GM19351 (cell line): ENCODE data around the gene HEYL.

Source experiments
- ATAC-seq: cut with Tn5 transposase; IDR thresholded peaks from one replicate; pipeline ENCODE4 v1.9.1; 2021; ENCODE audit warnings: mild to moderate bottlenecking, moderate library complexity; ENCODE audit not compliant: unreplicated experiment

Gene HEYL

DNA sequence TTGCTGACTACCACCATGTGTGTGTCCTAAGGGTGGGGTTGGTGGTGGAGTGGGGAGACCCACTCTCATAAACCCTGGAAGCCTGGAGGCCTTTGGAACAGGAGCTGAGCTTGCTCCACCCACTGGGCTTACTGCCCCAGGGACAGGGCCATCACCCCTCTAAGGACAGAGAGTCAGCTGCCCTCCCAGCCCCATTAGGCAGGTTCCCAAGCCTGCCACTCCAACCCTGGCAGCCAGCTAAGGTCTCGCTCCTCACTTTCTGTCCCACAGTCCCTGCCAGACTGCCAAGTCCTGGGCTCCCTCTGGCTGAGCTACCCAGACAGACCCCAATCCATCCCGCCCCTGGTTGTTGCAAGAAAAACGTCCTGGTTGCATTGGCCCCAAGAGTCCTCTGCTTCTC is 28.7 kb upstream of the HEYL start:
- ATAC-seq = no peak

DNA sequence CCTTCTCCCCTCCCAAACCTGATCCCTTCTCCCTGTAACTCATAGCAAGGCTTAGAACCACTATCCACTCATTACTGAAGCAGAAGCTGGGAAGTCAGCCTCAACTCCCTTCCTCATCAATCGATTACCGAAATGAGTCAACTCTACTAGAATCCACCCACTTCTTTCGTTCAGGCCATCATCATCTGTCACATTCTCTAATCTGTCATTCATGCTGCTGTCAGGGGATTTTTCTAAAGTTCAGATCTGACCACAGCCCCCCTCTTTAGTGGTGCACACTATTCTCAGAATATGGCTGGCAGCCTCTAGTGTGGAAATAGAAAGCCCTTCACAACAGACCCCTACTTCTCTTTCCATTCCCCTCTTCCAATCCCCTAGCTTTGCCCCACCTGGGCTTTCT is 27.3 kb upstream of the HEYL start:
- ATAC-seq = peak; percentile 90

DNA sequence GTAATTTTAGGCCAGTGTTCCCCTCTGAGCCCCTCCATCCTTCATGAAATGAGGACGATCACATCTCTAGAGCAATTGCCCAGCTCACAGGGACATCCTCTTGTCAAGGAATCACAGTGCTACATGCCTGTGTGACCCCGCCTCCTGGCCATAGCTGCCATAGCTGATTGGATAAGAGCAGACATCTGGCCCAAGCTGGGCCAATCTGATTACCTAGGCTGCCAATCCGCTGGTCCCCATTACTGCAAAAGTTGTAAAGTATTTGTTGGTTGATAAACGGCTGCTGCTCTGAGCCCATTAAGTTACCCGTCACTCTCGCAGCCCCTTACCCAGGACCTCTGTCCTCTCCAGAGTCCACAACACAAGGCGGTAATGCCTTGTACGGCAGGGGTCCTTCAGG is 24.1 kb upstream of the HEYL start:
- ATAC-seq = no peak

DNA sequence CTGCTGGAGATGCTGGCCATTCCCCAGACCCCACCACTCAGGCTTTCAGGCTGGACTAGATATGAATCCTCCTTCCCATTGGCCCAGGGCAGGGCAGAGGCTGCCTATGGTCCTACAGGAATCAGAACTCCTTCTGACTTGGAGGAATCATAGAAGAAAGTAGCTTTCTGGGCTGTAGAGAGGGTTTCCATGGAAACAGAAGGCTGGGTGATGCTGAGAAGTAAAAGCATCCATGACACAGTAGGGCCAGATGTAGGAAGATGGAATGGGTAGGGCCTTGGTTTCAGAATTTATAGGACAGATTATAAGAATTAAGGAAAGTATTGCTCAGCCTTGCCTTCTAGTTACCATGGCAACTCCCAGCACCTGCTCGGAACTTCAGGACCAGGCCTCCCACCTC is 23.4 kb upstream of the HEYL start:
- ATAC-seq = no peak

DNA sequence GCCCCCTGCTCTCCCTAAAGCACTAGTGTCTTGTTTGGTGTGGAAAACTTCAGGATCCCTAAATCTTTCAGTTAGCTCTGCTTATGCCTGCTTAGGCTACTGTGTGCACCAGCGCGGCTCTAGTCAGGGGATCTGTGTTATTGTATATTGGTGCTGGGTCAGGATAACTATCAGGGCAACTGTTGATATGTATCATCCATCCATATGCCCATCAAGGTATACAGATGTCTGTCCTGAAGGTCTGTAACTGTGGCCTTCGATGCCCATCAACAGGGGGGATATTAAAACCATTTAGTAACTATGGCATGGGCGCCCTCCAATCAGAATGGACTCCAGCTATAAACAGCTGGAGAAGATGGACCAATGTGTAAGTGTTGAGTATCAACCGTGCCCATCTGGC is 20.1 kb upstream of the HEYL start:
- no peak for ATAC-seq

DNA sequence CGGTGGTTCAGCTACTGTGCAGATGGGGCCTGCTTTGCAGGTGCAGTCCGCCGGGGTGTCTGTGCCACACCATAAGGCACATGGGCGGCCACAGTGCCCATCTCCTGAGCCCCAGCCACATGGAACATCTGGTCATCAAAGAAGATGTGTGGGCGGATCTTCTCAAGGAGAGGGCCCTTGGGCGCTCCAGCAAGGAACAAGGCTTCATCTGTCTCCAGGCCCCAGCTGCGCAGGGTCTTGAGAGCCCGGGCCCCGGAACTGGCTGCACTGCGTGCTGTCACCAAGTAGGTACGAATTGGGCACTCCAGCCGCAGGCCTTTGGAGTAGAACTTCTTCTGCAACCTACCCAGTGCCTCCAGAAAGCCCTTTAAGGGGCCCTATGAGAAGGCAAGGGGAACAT is 19.7 kb upstream of the HEYL start:
- no peak for ATAC-seq

DNA sequence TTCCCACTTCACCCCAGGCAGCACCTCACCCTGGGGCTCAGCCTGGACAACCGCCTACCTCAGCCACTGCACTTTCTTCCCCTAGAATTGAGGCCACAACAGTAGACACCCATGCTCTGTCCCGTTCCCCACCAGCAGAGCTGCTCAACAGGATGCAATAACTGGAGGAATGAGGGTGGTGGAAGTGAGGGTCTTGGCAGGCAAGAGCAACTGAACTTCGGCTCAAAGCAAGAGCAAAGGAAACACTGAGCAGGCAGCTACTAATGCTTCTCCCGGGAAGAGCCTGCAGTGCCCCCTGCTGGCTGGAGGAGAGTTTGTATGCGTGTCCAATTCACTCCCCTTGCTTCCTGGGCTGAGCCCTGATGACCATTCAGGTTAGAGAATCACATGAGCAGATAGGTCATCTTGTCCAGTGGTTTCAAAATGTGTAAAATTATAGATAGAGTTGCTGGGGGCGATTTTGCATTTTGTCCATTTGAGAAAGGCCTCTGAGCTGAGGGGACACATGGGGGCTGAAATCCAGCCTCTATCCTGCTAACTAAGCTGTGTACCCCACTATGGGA is 18.6 kb upstream of the HEYL start:
- no peak for ATAC-seq

DNA sequence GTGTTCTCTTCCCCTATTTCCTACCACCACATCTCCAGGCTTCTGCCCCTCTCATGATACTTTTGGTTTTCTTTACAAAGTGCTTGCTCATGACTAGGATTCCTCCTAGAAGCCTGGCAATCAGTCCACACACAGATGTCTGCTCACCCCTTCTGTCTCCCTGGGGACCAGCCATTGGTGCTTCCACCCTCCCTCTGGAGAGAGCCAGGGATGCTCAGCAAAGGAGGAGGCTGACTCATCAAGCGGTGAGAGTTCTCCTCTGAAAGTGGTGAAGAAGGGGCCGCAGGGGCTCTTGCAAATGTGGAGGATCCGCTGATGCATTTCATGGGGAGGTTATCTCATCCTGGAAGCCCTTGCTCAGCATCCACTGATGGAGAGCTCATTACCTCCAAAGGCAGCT is 18.0 kb upstream of the HEYL start:
- ATAC-seq = no peak

DNA sequence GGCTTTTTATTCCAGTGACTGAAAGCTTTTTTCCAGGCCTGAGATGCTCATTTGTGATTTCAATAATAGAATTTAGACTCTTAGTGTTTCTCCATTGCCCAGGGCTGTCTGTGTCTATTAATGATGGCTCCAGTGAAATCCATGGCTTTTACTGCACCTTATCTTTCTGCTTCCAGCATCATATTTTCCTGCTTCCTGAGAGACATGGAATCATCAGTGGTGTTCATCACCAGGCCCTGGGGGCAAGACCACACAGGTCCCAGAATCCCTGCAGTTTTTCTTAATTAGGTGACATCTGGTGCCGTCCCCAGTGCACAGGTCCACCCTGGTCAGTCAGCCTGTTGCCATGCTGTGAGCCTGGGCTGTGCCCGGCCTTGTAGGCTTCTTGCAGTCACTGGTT is 16.9 kb upstream of the HEYL start:
- no peak for ATAC-seq

DNA sequence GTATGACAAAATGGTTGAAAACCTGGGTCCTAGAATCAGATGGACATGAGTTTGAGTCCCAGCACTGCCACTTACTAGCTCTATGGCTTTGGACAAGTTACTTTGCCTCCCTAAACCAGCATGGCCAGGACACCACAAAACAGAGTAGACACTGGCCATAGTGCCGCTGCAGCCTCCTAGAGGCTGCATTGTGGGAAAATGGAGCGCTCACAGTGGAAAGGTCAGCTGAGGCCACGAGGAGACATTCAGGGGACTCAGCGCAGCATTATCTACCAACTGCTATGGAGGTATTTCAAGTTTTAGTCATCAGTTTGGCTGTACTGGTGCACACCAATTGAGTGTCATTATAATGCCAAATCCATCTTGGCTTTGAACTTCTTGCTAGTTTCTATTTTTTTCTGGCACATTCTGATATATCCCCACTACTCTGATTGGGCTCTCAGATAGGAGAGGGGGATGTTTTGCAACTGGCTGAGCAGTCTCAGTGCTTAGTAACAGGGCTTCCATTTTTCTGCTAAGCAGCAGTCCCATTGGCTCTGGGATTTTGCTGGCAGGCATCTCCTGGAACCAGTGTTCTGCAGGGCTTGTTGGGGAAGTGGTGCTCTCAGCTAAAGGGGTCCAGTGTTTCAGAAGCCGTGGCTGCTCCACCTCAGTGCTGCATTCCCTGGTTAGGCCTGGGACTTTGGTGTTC is 16.3 kb upstream of the HEYL start:
- no peak for ATAC-seq

DNA sequence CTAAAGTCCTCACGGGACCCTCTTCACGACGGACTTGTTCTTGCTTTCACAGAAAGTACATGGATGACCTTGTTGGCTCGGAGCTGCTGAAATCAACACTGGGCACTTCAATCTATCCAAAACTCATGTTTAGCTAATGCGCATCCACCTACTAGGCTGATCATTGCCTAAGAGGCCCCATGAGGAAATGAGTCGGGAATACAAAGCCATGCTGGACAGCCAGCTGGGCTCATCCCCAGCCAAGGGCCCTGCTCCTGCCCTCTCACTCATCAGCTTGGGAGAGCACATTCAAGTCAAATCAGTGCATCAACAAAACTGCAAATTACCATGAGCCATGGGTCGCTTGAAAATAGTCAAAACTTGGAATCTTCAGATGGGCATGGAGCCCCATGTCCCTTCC is 14.8 kb upstream of the HEYL start:
- no peak for ATAC-seq

DNA sequence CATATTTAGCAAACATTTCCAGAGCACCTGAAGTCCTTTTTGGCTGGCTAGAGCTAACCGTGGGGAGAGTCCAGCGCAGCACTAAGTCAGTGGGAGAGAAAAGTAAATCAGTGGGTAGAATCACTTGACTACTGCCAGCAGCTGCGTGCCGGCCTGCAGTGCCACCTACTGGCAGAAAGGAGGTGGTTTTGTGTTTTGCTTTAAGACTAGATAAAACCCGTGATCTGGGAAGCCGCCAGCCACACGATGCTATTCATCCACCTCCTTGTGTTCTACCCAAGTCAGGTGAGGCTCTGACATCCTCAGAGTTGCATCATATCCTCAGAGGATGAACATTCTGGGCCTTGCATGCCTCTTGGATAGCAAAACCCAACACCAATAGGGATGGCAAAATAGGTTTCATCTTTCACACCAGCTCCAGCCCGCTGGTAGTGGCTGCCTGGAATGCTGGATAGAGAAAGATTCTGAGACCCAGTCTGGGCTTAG is 14.1 kb upstream of the HEYL start:
- ATAC-seq = no peak

DNA sequence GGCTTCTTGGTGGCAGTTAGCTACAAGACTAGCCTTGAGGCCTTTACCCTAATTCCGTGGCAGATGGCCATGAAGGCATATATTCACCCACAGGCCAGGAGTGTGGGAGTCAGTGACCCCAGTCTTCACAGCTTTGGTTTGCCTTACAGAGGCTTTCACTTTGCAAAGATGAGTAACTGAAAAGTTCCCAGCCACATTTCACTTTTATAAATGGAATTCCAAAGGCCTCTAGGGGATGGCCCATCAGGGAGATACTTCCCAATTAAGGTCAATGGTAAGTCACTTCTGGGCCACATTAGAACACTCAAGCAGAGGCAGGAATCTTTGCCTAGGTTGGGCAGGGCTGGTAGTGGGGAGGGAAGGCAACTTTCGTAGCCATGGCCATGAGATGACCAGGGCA is 13.1 kb upstream of the HEYL start:
- ATAC-seq = no peak

DNA sequence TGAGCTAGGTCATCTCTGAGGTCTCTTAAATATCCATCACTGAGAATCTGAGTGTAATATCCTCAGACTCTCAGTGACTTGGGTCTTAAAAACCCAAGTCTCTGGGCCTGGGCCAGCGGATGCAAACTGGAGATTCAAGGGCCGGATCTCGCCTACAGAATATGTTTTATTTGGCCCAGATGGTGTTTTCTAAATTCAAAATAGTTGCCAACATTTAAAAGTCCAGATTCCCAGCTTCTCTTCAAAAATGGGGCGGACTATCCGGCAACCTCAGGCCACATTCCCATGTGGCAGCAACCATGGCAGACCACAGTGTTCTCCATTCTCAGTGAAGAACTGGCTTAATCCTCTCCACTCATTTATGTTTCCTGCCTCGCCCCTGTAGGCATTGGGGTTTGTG is 12.7 kb upstream of the HEYL start:
- no peak for ATAC-seq

DNA sequence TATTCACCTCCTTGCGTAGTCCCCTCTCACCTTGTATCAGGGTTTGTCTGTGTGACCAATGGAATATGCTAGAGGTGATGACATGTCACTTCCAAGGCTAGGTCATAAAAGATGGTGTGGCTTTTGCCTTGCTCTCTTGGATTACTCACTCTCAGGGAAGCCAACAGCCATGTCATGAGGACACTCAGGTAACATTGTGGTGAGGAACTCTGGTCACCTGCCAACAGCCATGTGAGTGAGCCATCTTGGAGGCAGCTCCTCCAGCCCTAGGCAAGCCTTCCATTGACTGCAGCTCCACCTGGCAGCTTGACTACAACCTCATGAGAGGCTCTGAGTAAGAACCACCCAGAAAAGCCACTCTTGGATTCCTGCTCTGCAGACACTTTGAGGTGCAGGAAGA is 11.0 kb upstream of the HEYL start:
- ATAC-seq = no peak

DNA sequence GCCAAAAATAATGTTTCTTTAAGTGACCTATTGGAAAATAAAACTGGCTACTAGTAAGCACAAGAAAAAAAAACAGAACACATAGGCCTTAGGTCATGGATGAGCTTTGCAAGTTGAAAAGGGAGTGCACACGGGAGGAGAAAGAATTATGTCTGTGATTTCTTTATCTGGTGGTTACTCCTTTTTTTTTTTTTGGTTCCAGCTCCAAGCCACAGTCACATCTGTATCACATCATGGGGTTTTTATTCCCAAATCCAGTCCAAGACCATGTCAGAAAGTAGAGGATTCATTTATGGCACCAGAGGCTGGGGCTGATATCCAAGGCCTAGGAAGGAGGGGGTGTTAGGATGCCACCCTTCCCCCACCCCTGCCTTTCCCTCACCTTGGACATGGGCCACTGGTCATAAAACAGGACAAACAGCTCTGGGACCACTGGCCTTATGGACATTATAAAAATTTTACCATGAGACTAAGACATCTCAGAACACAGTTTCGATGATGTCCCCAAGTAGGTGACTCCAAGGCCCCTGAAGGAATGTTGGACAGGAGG is 10.3 kb upstream of the HEYL start:
- no peak for ATAC-seq

DNA sequence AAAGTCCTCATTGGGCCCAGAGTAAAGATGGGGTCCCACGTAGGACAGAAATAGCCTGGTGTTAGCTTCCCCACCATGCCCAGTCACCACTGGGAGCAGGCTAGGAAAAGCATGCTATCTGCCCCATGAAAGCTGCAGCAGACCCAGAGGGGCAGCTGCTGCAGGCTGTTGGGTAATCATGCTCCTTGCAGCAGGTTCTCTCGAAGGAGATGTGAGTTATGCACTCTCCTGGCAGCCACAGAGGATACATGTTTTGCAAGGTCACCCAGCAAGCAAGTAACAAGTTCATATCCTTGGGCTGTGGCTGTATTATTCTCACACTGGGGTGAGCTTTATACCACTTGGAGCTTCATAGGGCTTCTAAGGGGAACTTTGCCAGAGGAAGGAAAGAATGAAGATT is 9.1 kb upstream of the HEYL start:
- ATAC-seq = no peak

DNA sequence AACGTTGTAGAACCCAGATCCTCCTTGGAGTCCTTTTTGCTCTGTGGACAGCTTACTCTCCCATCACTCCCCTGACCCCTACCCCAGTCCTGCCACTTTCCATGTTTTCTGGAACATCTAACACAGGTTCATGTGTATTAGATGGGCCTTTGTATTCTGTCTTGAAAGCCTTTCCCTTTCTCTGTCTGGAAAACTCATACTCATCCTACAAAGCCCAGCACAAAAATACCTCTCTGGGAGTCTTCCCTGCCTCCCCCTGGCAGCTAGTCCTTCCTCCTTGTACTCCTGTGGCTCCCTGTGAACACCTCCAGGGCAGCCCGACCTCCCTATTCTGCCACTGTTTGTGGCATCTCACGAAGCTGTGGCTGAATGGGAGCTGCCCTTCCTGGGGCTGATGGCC is 7.8 kb upstream of the HEYL start:
- ATAC-seq = no peak

DNA sequence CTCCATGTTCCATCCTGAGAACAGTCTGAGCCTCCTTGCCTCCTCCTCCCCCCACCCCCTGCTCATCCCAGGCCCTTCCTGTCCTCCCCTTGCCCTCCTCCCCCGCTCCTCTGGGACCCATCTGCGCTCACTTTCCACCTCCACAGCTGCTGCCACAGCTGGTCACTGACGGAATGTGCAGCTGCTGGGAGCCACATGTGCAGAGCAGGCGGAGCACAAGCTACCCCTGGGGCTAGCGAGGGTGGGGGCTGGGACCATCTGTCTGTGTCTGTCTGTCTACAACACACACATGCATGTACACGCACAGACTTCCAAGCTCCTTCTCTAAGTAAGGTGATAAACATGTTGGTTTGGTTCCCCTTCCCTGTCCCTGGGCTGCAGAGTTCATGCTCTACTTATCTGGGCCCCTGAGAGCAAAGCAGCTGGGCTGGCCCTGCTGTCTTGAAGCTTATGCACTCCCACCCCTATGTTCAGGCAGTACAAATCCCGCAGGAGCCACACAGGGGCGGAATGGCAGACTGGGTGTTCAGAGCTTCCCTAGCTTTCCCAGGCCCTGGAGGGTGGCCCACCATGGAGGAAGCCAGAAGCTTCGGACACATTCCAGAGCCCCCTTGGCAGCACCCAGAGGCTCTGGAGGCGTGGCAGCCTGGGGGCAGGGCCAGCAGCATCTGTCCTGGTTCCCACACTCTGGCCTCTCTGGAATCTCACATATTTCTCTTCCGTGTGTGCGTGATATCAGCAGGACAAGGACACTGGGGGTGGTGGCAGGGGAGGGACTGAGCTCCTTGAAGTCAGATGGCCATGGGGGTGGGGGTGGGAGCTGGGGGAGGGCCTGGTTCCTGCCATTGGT is 7.0 kb upstream of the HEYL start:
- ATAC-seq = no peak

DNA sequence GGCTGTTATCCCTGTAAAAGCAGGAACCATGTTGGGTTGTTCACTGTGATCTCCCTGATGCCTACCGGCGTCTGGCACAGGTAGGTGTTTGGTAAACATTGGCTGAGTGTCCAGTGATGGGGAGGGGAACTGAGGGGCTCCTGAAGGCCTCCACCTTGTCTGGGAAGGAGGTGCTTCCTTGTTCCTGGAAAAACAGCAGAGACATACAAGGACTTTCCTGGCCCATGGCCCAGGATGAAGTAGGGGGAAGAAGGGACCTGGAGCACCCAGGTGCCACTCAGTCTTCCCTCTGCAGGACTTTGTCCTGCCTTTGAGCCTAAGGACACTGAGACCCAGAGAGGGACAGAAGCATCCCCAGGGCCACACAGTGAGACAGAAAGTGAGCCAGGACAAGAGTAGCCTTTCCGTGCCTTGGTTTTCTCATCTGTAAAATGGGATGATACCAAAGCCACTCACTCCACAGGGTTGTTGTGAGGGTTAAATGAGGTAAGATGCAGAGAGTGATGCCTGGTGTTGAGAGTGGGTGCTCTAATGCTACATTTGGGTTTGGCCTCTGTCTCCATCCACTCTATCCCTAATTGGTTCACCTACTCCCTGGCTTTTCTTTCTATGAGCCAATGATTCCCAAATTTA is 6.1 kb upstream of the HEYL start:
- ATAC-seq = no peak

DNA sequence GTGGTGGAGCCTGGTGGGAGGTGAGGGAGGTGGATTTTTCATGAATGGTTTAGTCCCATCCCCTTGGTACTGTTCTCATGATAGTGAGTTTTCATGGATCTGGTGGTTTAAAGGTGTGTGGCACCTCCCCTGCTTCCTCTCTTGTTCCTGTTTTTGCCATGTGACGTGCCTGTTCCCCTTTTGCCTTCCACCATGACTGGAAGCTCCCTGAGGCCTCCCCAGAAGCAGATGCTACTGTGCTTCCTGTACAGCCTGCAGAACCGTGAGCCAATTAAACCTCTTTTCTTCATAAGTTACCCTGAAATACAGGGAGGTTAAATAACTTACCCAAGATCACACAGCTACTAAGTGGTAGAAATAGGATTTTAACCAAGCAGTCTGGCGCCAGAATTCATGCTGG is 4.3 kb upstream of the HEYL start:
- no peak for ATAC-seq
